ENCODE measurements around the gene DPP6. TPM values are rescaled to one million over a fixed set of nuclear protein-coding genes. Genes with fewer than 3 reads are reported as not detected.

DPP6 gene
- polyA plus RNA-seq, 2 of the 4 experiments (the other 2 are of a cell fraction) = not detected

- no peak for DNase-seq (ENCODE audit: low read depth in 1 of 2, low spot score in 1 of 2)
- TF ChIP-seq PBX3 (IDR thresholded peaks at IDR 0.05) (no peak), RAD21 (conservative IDR thresholded peaks at IDR 0.05 in 1 of 2, IDR thresholded peaks at IDR 0.05 in 1 of 2) (no peak), EP300 (IDR thresholded peaks at IDR 0.05) (no peak), HDAC2 (IDR thresholded peaks at IDR 0.05) (no peak), ELK1 (IDR thresholded peaks at IDR 0.05; ENCODE audit: low read depth, low read length) (no peak), HMGXB4 (CRISPR knock-in tag; IDR thresholded peaks at IDR 0.05; ENCODE audit: borderline replicate concordance) (no peak), ATOH8 (CRISPR knock-in tag; IDR thresholded peaks at IDR 0.05; ENCODE audit: low read depth) (no peak), RARB (CRISPR knock-in tag; IDR thresholded peaks at IDR 0.05) (no peak), ZC3H11A (IDR thresholded peaks at IDR 0.05) (no peak), JUNB (IDR thresholded peaks at IDR 0.05) (no peak), BCL3 (IDR thresholded peaks at IDR 0.05) (no peak), CHD4 (IDR thresholded peaks at IDR 0.05; ENCODE audit: borderline replicate concordance) (no peak), HEYL (CRISPR knock-in tag; IDR thresholded peaks at IDR 0.05) (no peak), BHLHE40 (IDR thresholded peaks at IDR 0.05; ENCODE audit: low read depth, low read length) (no peak)
- Histone ChIP-seq H3K4me3 (no peak overlapping the region), H3K27ac (no peak overlapping the region), H3K4me2 (no peak overlapping the region), H3K4me1 (no peaks in the 10 kb centered on the region), H3K9me3 (no peaks in the 10 kb centered on the region)
- no peak for FAIRE-seq
- ChIA-PET CTCF (interaction anchor here (0.6 kb wide), 1 partner anchor 652 kb away, joined by 3 read pairs; no protein-coding TSS in a partner anchor), POLR2A (no interaction called here)
- ATAC-seq = no peak
- WGBS (ENCODE audit: missing lambda C conversion rate) = 15% methylated on average over 15 of the region's 15 CpGs
Observed at GRCh38 chr7:154451480-154452457, 399.6 kb downstream of the DPP6 start.

GRCh38 chr7:154463794-154464193, 411.6 kb downstream of the DPP6 start:
- no peak for TF ChIP-seq KDM1A (IDR thresholded peaks at IDR 0.05; ENCODE audit: low read depth)
- TF ChIP-seq SMC3 (IDR thresholded peaks at IDR 0.05) = no peak
- no peak for TF ChIP-seq CHD4 (IDR thresholded peaks at IDR 0.05; ENCODE audit: borderline replicate concordance)
- TF ChIP-seq CEBPB (IDR thresholded peaks at IDR 0.05) = no peak
- TF ChIP-seq POLR2AphosphoS2 (conservative IDR thresholded peaks at IDR 0.05; ENCODE audit: low read length) = no peak
- ATAC-seq = no peak
- DNase-seq (ENCODE audit: low read depth in 1 of 2, low spot score in 1 of 2) = no peak
- Histone ChIP-seq H3K9me3 (peaks cover 2% of the 10 kb centered on the region; the same call in 1 of the 3 replicates), H3K4me2 (no peak overlapping the region), H3K4me1 (no peaks in the 10 kb centered on the region), H3K27ac (no peak overlapping the region), H3K4me3 (no peak overlapping the region)
- FAIRE-seq = no peak
- 10% methylated on average over 4 of the region's 5 CpGs for WGBS (ENCODE audit: missing lambda C conversion rate)
- ChIA-PET POLR2A (no interaction called here), CTCF (interaction anchor here (0.6 kb wide), 1 partner anchor 201 kb away, joined by 3 read pairs; no protein-coding TSS in a partner anchor)
